OCI-LY3 (cell line): ENCODE measurements around the gene RIN1.

Source experiments
- EZH2phosphoT487 ChIP-seq: fragments of 200-600 bp; shearing (Covaris generic); IDR thresholded peaks from 2 replicates; pipeline ENCODE4 v1.6.1; 2018; ENCODE audit warnings: antibody characterized with exemption, mixed run types, low read depth
- TF ChIP-seq, protein P1 (sequence below): fragments of 200-600, 300-600 bp; sonication (generic); IDR thresholded peaks from 2 replicates; pipeline ENCODE4 v1.5.1; 2014; ENCODE audit warnings: antibody characterized with exemption, low read length, low read depth

DNA sequence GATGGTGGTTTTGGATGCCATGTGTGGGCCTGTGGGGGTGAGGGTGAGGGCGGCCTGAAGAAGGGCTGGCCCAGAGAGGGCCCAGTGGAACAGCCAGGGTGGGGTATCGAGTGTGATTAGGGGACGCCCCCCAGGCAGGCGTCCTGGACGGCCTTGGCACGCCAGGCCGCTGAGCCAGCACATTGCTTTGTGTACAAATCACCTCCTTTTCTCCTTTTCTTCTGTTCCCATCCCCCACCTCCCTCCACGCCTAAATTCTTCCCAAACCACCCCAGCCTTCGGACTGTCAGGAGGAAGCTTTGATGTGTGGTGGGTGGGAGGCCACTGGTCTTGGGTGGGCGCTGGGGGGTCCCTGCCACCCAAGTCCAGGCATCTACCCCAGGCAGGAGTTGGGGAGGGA is 11.6 kb downstream of the RIN1 start:
- TF ChIP-seq, protein P1, sequence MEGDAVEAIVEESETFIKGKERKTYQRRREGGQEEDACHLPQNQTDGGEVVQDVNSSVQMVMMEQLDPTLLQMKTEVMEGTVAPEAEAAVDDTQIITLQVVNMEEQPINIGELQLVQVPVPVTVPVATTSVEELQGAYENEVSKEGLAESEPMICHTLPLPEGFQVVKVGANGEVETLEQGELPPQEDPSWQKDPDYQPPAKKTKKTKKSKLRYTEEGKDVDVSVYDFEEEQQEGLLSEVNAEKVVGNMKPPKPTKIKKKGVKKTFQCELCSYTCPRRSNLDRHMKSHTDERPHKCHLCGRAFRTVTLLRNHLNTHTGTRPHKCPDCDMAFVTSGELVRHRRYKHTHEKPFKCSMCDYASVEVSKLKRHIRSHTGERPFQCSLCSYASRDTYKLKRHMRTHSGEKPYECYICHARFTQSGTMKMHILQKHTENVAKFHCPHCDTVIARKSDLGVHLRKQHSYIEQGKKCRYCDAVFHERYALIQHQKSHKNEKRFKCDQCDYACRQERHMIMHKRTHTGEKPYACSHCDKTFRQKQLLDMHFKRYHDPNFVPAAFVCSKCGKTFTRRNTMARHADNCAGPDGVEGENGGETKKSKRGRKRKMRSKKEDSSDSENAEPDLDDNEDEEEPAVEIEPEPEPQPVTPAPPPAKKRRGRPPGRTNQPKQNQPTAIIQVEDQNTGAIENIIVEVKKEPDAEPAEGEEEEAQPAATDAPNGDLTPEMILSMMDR = no peak
- TF ChIP-seq EZH2phosphoT487 = no peak
